Measurements from ENCODE around the gene TBX19. TPM values are rescaled to one million over a fixed set of nuclear protein-coding genes. Genes with fewer than 3 reads are reported as not detected.

Gene TBX19
- total RNA-seq, 1 donor from 2014 or later: 1.1 TPM

- no peak overlapping the region for H3K4me3 ChIP-seq (ENCODE audit: insufficient read depth, low read depth, low read length)
- no peaks in the 10 kb centered on the region for H3K27me3 ChIP-seq (ENCODE audit: insufficient read depth, low read length)
- H3K9ac ChIP-seq (ENCODE audit: low read length): no peak overlapping the region
- H3K36me3 ChIP-seq (ENCODE audit: insufficient read depth, low read length): no peaks in the 10 kb centered on the region
- H3K36me3 Mint-ChIP-seq (ENCODE audit: low read depth, unreplicated experiment): peaks cover 7% of the 10 kb centered on the region
- no peak overlapping the region for H3K4me2 ChIP-seq (ENCODE audit: low read length)
- no peaks in the 10 kb centered on the region for H3K4me1 Mint-ChIP-seq (ENCODE audit: low read depth, unreplicated experiment)
- no peaks in the 10 kb centered on the region for H3K4me1 ChIP-seq (ENCODE audit: insufficient read depth, low read length)
- FAIRE-seq (no peak), DNase-seq (ENCODE audit: low read depth) (no peak)
- H3K27ac Mint-ChIP-seq (ENCODE audit: unreplicated experiment): no peak overlapping the region
- no peaks in the 10 kb centered on the region for H3K27me3 Mint-ChIP-seq (ENCODE audit: low read depth, unreplicated experiment)
- TF ChIP-seq EZH2 (IDR thresholded peaks at IDR 0.05; ENCODE audit: insufficient read depth, low read length): no peak
- TF ChIP-seq, protein P1, sequence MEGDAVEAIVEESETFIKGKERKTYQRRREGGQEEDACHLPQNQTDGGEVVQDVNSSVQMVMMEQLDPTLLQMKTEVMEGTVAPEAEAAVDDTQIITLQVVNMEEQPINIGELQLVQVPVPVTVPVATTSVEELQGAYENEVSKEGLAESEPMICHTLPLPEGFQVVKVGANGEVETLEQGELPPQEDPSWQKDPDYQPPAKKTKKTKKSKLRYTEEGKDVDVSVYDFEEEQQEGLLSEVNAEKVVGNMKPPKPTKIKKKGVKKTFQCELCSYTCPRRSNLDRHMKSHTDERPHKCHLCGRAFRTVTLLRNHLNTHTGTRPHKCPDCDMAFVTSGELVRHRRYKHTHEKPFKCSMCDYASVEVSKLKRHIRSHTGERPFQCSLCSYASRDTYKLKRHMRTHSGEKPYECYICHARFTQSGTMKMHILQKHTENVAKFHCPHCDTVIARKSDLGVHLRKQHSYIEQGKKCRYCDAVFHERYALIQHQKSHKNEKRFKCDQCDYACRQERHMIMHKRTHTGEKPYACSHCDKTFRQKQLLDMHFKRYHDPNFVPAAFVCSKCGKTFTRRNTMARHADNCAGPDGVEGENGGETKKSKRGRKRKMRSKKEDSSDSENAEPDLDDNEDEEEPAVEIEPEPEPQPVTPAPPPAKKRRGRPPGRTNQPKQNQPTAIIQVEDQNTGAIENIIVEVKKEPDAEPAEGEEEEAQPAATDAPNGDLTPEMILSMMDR (IDR thresholded peaks at IDR 0.05; ENCODE audit: insufficient read depth, low read depth, low read length): no peak
- H3K9me3 Mint-ChIP-seq (ENCODE audit: unreplicated experiment): peaks cover 1% of the 10 kb centered on the region
- no peak overlapping the region for H2AFZ ChIP-seq (ENCODE audit: low read depth, low read length)
- H3K9me3 ChIP-seq (ENCODE audit: insufficient read depth, low read depth, low read length): no peaks in the 10 kb centered on the region
- no peaks in the 10 kb centered on the region for H4K20me1 ChIP-seq (ENCODE audit: insufficient read depth, low read length)
- H3K79me2 ChIP-seq (ENCODE audit: insufficient read depth, low read length): no peaks in the 10 kb centered on the region
- H3K27ac ChIP-seq (ENCODE audit: low read depth, low read length): no peak overlapping the region
- H3K4me3 Mint-ChIP-seq (ENCODE audit: unreplicated experiment): no peak overlapping the region
Measured at GRCh38 chr1:168295411-168296114, 14.9 kb downstream of the TBX19 start.

DNA sequence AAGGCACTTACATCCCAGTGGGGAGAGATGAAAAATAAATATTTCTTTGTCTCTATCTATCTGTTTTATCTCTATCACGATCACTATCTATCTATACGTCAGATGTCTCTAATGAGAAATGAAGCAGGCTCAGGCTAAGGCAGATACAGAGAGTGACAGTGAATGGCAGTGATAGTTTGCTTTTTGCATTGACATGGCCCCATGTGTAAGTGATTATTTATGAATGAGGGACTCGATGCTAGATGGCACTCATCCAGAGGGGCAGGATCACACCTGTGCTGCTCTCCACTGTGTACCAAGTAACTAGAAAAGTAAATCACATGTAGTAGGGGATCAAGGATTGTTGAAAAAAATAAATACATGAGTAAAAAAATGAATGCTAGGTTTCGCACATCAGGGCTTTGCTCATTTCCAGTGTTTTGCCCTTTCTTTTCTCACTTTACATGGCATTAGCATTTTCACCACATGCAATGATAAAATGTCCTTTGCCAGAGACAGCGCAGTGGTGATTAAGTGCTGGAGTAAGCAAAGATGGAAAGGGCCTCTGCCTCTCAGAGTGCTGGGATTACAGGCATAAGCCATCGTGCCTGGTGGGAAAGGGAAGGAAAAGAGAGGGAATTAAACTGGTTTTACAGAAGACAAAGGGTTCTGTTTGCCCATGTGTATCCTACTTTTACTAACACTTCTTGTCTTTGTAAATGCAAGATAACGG, 16.5 kb downstream of the TBX19 start:
- no peaks in the 10 kb centered on the region for H3K27me3 ChIP-seq (ENCODE audit: insufficient read depth, low read length)

More for the DNA sequence above, 16.5 kb downstream of the TBX19 start:
- no peak overlapping the region for H2AFZ ChIP-seq (ENCODE audit: low read depth, low read length)
- TF ChIP-seq, protein P1 (IDR thresholded peaks at IDR 0.05; ENCODE audit: insufficient read depth, low read depth, low read length): no peak
- no peak for TF ChIP-seq EZH2 (IDR thresholded peaks at IDR 0.05; ENCODE audit: insufficient read depth, low read length)
- no peaks in the 10 kb centered on the region for H4K20me1 ChIP-seq (ENCODE audit: insufficient read depth, low read length)
- Mint-ChIP-seq H3K36me3 (ENCODE audit: low read depth, unreplicated experiment) (peaks cover 7% of the 10 kb centered on the region), H3K27ac (ENCODE audit: unreplicated experiment) (no peak overlapping the region), H3K27me3 (ENCODE audit: low read depth, unreplicated experiment) (no peaks in the 10 kb centered on the region), H3K9me3 (ENCODE audit: unreplicated experiment) (peaks cover 1% of the 10 kb centered on the region), H3K4me1 (ENCODE audit: low read depth, unreplicated experiment) (peaks cover 9% of the 10 kb centered on the region), H3K4me3 (ENCODE audit: unreplicated experiment) (no peak overlapping the region)
- H3K4me1 ChIP-seq (ENCODE audit: insufficient read depth, low read length): peaks cover 14% of the 10 kb centered on the region
- DNase-seq (ENCODE audit: low read depth) (no peak), FAIRE-seq (no peak)
- no peaks in the 10 kb centered on the region for H3K36me3 ChIP-seq (ENCODE audit: insufficient read depth, low read length)
- no peak overlapping the region for H3K4me3 ChIP-seq (ENCODE audit: insufficient read depth, low read depth, low read length)
- H3K27ac ChIP-seq (ENCODE audit: low read depth, low read length): no peak overlapping the region
- no peak overlapping the region for H3K4me2 ChIP-seq (ENCODE audit: low read length)
- no peaks in the 10 kb centered on the region for H3K79me2 ChIP-seq (ENCODE audit: insufficient read depth, low read length)
- H3K9ac ChIP-seq (ENCODE audit: low read length): no peak overlapping the region
- no peaks in the 10 kb centered on the region for H3K9me3 ChIP-seq (ENCODE audit: insufficient read depth, low read depth, low read length)
